Small intestine (tissue), 7 donors: ENCODE data around the gene DEFB128. TPM values are rescaled to one million over a fixed set of nuclear protein-coding genes. Genes with fewer than 3 reads are reported as not detected.

Experiments
- DNase-seq, 2 donors: peaks; one replicate each; pipeline versions ENCODE4 v3.0.0 to v3.0.0-alpha.2; 2013
- FAIRE-seq: peaks from 2 replicates; lab custom pipeline; 2012; peaks lifted over from hg19 to GRCh38; lab: Jason Lieb, UNC
- H3K27ac ChIP-seq, 3 donors: one replicate each; pipeline ENCODE4 v1.5.1; 2013; ENCODE audit warnings: low read length in 2 of 3, mild to moderate bottlenecking in 2 of 3, control low read depth in 1 of 3, inconsistent platforms in 1 of 3, low read depth in 1 of 3, moderate library complexity in 1 of 3
- H3K27me3 ChIP-seq, 3 donors: one replicate each; pipeline ENCODE4 v1.6.1; 2013; ENCODE audit warnings: low read length in 3 of 3, inconsistent platforms in 1 of 3; ENCODE audit not compliant: control insufficient read depth in 3 of 3, insufficient read depth in 3 of 3
- H3K36me3 ChIP-seq, 3 donors: one replicate each; pipeline ENCODE4 v1.6.1; 2013; ENCODE audit warnings: low read length in 3 of 3, inconsistent platforms in 1 of 3, low read depth in 1 of 3, mild to moderate bottlenecking in 1 of 3, moderate library complexity in 1 of 3; ENCODE audit not compliant: control insufficient read depth in 3 of 3, insufficient read depth in 2 of 3
- H3K4me1 ChIP-seq, 3 donors: one replicate each; pipeline ENCODE4 v1.6.1; 2013; ENCODE audit warnings: low read length in 2 of 3, inconsistent platforms in 1 of 3, low read depth in 1 of 3, mild to moderate bottlenecking in 1 of 3, moderate library complexity in 1 of 3; ENCODE audit not compliant: control insufficient read depth in 3 of 3, insufficient read depth in 2 of 3
- H3K4me3 ChIP-seq, 3 donors: one replicate each; pipeline ENCODE4 v1.5.1; 2013; ENCODE audit warnings: low read length in 3 of 3, control low read depth in 1 of 3, inconsistent platforms in 1 of 3, low read depth in 1 of 3, mild to moderate bottlenecking in 1 of 3, moderate library complexity in 1 of 3
- H3K9me3 ChIP-seq, 2 donors: one replicate each; pipeline ENCODE4 v1.6.1; 2013; ENCODE audit warnings: low read depth in 1 of 2, low read length in 1 of 2; ENCODE audit not compliant: control insufficient read depth in 2 of 2, insufficient read depth in 1 of 2
- WGBS, 3 donors: extraction: QIAGEN DNeasy Blood & Tissue Kit; methylation state at CpG; one replicate each; pipeline ENCODE4 v1.1.7; 2013; 5-methylcytosine and 5-hydroxymethylcytosine counted together
- polyA plus RNA-seq, 4 donors: library from polyadenylated mRNA; stranded (reverse) in 3 of 4; unstranded in 1 of 4; fragments of 200-250 nt in 3 of 4; fragments of 120-200 nt in 1 of 4; gene quantifications; one replicate each; pipeline versions ENCODE4 v1.2.1 to v1.2.3, GENCODE V29; 2013
- donor health status: healthy with polysubstance abuse.
- donor health status: control.
- donor health status: control.
- donor health status: Bipolar disorder and iron deficiency.
- donor health status: healthy.

Gene DEFB128
- polyA plus RNA-seq, 4 donors, result not detected

- Histone ChIP-seq H3K9me3 (no peaks in the 10 kb centered on the region), H3K27me3 (no peaks in the 10 kb centered on the region)
- FAIRE-seq, result no peak
Observed at GRCh38 chr20:198225-198624, 8.7 kb upstream of the DEFB128 start.

GRCh38 chr20:187733-188132 lies 1.8 kb downstream of the DEFB128 start:
- Histone ChIP-seq H3K27me3 (peaks cover 0 to 3% (median 0%) of the 10 kb centered on the region in 3 donors), H3K4me3 (no peak overlapping the region), H3K9me3 (no peaks in the 10 kb centered on the region), H3K27ac (no peak overlapping the region), H3K36me3 (no peaks in the 10 kb centered on the region), H3K4me1 (no peaks in the 10 kb centered on the region)
- FAIRE-seq (no peak), DNase-seq (no peak)
- WGBS, 3 donors, result 66 to 71% (median 68%) methylated on average over 2 of the region's 2 CpGs

More at GRCh38 chr20:198225-198624, 8.7 kb upstream of the DEFB128 start:
- Histone ChIP-seq H3K36me3 (no peaks in the 10 kb centered on the region), H3K27ac (no peak overlapping the region), H3K4me3 (no peak overlapping the region), H3K4me1 (no peaks in the 10 kb centered on the region)
- no peak for DNase-seq
- WGBS, 3 donors, result 76 to 91% (median 79%) methylated on average over 1 of the region's 1 CpG

- no peak for FAIRE-seq
- no peak overlapping the region for H3K27ac ChIP-seq
- H3K4me1 ChIP-seq, result no peaks in the 10 kb centered on the region
- H3K9me3 ChIP-seq, result no peaks in the 10 kb centered on the region
- DNase-seq, result no peak
- H3K27me3 ChIP-seq, result peaks cover 0 to 3% (median 0%) of the 10 kb centered on the region in 3 donors
- WGBS, 3 donors, result 44 to 66% (median 45%) methylated on average over 2 of the region's 2 CpGs
- H3K4me3 ChIP-seq, result no peak overlapping the region
- H3K36me3 ChIP-seq, result no peaks in the 10 kb centered on the region
Observed at GRCh38 chr20:184288-184687, 5.2 kb downstream of the DEFB128 start.

DNA sequence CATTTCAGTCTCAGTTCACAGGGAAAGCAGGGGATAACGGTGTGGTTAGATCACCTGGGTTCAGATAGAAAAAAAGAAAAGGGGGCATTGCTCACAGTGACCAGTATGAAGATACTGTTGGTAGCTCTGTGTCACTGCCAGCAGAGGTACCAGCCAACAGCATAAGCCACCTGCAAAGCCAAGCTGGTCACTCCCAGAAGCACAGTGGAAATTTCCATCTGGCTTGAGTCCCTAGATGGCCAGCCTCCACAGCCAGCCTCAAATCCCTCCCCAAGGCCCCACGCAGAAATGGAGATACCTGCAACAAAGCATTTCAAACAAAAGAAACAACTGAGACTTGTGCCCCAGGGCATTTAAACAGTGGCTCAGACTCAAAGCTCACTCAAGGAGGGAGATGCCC lies 20.6 kb downstream of the DEFB128 start:
- Histone ChIP-seq H3K36me3 (no peaks in the 10 kb centered on the region), H3K4me1 (no peaks in the 10 kb centered on the region), H3K4me3 (no peak overlapping the region), H3K27ac (no peak overlapping the region), H3K9me3 (no peaks in the 10 kb centered on the region), H3K27me3 (no peaks in the 10 kb centered on the region)
- no peak for DNase-seq
- FAIRE-seq, result no peak
- 63 to 83% (median 70%) methylated on average over 2 of the region's 2 CpGs for WGBS, 3 donors

GRCh38 chr20:164618-165017 lies 24.9 kb downstream of the DEFB128 start:
- H3K27ac ChIP-seq, result no peak overlapping the region
- no peaks in the 10 kb centered on the region for H3K36me3 ChIP-seq
- no peaks in the 10 kb centered on the region for H3K4me1 ChIP-seq
- FAIRE-seq (no peak), DNase-seq (no peak)
- WGBS, 3 donors, result 42 to 56% (median 51%) methylated on average over 3 of the region's 3 CpGs
- no peaks in the 10 kb centered on the region for H3K9me3 ChIP-seq
- H3K27me3 ChIP-seq, result no peaks in the 10 kb centered on the region
- no peak overlapping the region for H3K4me3 ChIP-seq

- H3K9me3 ChIP-seq, result no peaks in the 10 kb centered on the region
- H3K4me1 ChIP-seq, result no peaks in the 10 kb centered on the region
- H3K4me3 ChIP-seq, result no peak within 1 kb of the TSS
- DNase-seq, result no peak
- no peaks in the 10 kb centered on the region for H3K36me3 ChIP-seq
- 83 to 94% (median 90%) methylated on average over 5 of the region's 5 CpGs for WGBS, 3 donors
- FAIRE-seq, result no peak
- no peak within 1 kb of the TSS for H3K27ac ChIP-seq
- no peaks in the 10 kb centered on the region for H3K27me3 ChIP-seq
Observed at GRCh38 chr20:157154-157553, 32.4 kb downstream of the DEFB128 start, which contains the start of gene DEFB127. Gene DEFB127, plus strand, starts transcription at chr20:157454. Its CDS starts 91 bp downstream, at chr20:157545.

DNA sequence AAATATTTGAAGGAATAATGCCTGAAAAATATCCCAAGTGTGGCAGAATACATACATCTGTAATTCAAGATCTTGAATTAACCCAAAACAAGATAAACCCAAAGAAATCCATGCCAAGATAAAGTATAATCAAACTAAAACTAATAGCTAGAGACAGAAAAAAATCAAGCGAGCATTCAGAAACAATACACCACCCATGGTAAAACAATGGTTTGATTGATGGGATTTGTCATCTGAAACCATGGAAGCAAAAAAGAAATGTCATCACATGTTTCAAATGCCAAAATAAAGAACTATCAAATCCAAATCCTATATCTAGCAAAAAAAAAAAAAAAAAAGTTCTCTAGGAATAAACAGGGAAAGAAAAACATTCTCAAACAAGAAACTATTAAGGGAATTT lies 37.4 kb downstream of the DEFB128 start:
- Histone ChIP-seq H3K4me3 (no peak overlapping the region), H3K27me3 (no peaks in the 10 kb centered on the region), H3K36me3 (no peaks in the 10 kb centered on the region), H3K27ac (no peak overlapping the region), H3K9me3 (no peaks in the 10 kb centered on the region), H3K4me1 (no peaks in the 10 kb centered on the region)
- DNase-seq (no peak), FAIRE-seq (no peak)
- 71 to 88% (median 87%) methylated on average over 1 of the region's 1 CpG for WGBS, 3 donors

DNA sequence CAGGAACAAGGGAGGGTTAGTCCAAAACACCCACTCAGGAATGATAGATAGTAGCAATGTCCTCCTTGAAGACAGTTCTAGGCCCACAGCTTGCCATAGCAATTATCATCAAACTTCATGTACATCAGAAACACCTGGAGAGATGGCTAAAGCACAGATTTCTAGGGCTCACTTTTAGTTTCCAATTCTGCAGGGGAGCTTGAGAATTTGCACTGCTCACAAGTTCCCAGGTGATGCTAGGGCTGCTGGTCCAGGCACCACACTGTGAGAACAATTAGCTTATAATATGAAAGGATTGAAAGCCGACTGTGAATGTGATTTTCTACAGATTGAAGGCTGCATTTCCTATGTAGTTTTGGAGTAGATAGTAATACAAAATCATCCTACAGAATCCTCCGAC lies 43.6 kb downstream of the DEFB128 start:
- DNase-seq (no peak), FAIRE-seq (no peak)
- no peak overlapping the region for H3K27ac ChIP-seq
- 51 to 66% (median 60%) methylated on average over 2 of the region's 2 CpGs for WGBS, 3 donors
- H3K4me3 ChIP-seq, result no peak overlapping the region
- no peaks in the 10 kb centered on the region for H3K4me1 ChIP-seq
- H3K36me3 ChIP-seq, result no peaks in the 10 kb centered on the region
- H3K27me3 ChIP-seq, result peaks cover 0 to 10% (median 5%) of the 10 kb centered on the region in 3 donors
- no peaks in the 10 kb centered on the region for H3K9me3 ChIP-seq

- WGBS, 3 donors, result 32 to 57% (median 41%) methylated on average over 1 of the region's 1 CpG
Observed at GRCh38 chr20:142290-142689, 47.2 kb downstream of the DEFB128 start, which contains the start of gene DEFB126. Gene DEFB126, plus strand, starts transcription at chr20:142590. Its CDS starts 39 bp downstream, at chr20:142629.

More at GRCh38 chr20:142290-142689, 47.2 kb downstream of the DEFB128 start, which contains the start of gene DEFB126:
- FAIRE-seq (no peak), DNase-seq (no peak)
- Histone ChIP-seq H3K27ac (no peak within 1 kb of the TSS), H3K27me3 (peaks cover 0 to 13% (median 5%) of the 10 kb centered on the region in 3 donors), H3K36me3 (no peaks in the 10 kb centered on the region), H3K4me3 (no peak within 1 kb of the TSS), H3K4me1 (no peaks in the 10 kb centered on the region), H3K9me3 (peaks cover 0 to 9% of the 10 kb centered on the region in 2 donors)
